Measurements from ENCODE around the gene BTAF1. TPM values are rescaled to one million over a fixed set of nuclear protein-coding genes. Genes with fewer than 3 reads are reported as not detected.
A peak's percentile ranks its signal among the peaks of the same experiment; 100 is the strongest.
"Not testable (repeated sequence)": the region's sequence is repeated elsewhere in the genome, so short reads cannot be mapped to it uniquely, and the experiment has no call there.

Gene BTAF1
- total RNA-seq, 1 donor = 59.2 TPM

- no peak for DNase-seq (ENCODE audit: low read depth)
- no peak for TF ChIP-seq CTCF (IDR thresholded peaks at IDR 0.05; ENCODE audit: insufficient read depth, low read depth, low read length)
- H3K4me3 ChIP-seq (ENCODE audit: low read depth, low read length) = no peak overlapping the region
Observed at GRCh38 chr10:92010047-92010735, 86.6 kb downstream of the BTAF1 start.

GRCh38 chr10:92011560-92012214 lies 88.1 kb downstream of the BTAF1 start:
- H3K4me3 ChIP-seq (ENCODE audit: low read depth, low read length) = no peak overlapping the region
- DNase-seq (ENCODE audit: low read depth) = peak; percentile 14
- no peak for TF ChIP-seq CTCF (IDR thresholded peaks at IDR 0.05; ENCODE audit: insufficient read depth, low read depth, low read length)

- no peak for TF ChIP-seq CTCF (IDR thresholded peaks at IDR 0.05; ENCODE audit: insufficient read depth, low read depth, low read length)
- DNase-seq (ENCODE audit: low read depth) = no peak
- H3K4me3 ChIP-seq (ENCODE audit: low read depth, low read length) = no peak overlapping the region
Observed at GRCh38 chr10:92014620-92015019, 91.0 kb downstream of the BTAF1 start.

- no peak for TF ChIP-seq CTCF (IDR thresholded peaks at IDR 0.05; ENCODE audit: insufficient read depth, low read depth, low read length)
- no peak overlapping the region for H3K4me3 ChIP-seq (ENCODE audit: low read depth, low read length)
- DNase-seq (ENCODE audit: low read depth) = no peak
Observed at GRCh38 chr10:92024700-92025099, 101.1 kb downstream of the BTAF1 start.

GRCh38 chr10:92025340-92025739 lies 101.8 kb downstream of the BTAF1 start:
- peak; percentile 56 for DNase-seq (ENCODE audit: low read depth)
- H3K4me3 ChIP-seq (ENCODE audit: low read depth, low read length) = not testable (repeated sequence)

GRCh38 chr10:92027141-92027540 lies 103.6 kb downstream of the BTAF1 start:
- DNase-seq (ENCODE audit: low read depth) = no peak

More at GRCh38 chr10:92027141-92027540, 103.6 kb downstream of the BTAF1 start:
- no peak overlapping the region for H3K4me3 ChIP-seq (ENCODE audit: low read depth, low read length)
- no peak for TF ChIP-seq CTCF (IDR thresholded peaks at IDR 0.05; ENCODE audit: insufficient read depth, low read depth, low read length)

All from fibroblast of villous mesenchyme (primary cell).